ENCODE measurements around the gene ZDHHC14. TPM values are rescaled to one million over a fixed set of nuclear protein-coding genes. Genes with fewer than 3 reads are reported as not detected.

Gene ZDHHC14
- total RNA-seq, 1 experiment from 2014 or later: 1.7 TPM

- H3K23me2 ChIP-seq (ENCODE audit: insufficient read length, low read depth, low read length, poor library complexity, severe bottlenecking): no peaks in the 10 kb centered on the region
- no peak overlapping the region for H4K5ac ChIP-seq (ENCODE audit: insufficient read length, low read depth, low read length)
- no peak overlapping the region for H3K9ac ChIP-seq (ENCODE audit: extremely low read depth, insufficient read length, low read length)
- no peak overlapping the region for H2BK15ac ChIP-seq (ENCODE audit: low read depth, low read length)
- H2BK12ac ChIP-seq (ENCODE audit: insufficient read length, low read depth, low read length): no peak overlapping the region
- no peak overlapping the region for H3K4ac ChIP-seq (ENCODE audit: low read depth, low read length)
- no peak for DNase-seq
- no peaks in the 10 kb centered on the region for H3K27me3 ChIP-seq (ENCODE audit: insufficient read depth, low read length)
- H4K8ac ChIP-seq (replicated peaks; ENCODE audit: insufficient read length, low read depth, low read length): no peak overlapping the region
- H3K9me3 Mint-ChIP-seq: no peaks in the 10 kb centered on the region; a peak in 1 of 5 replicates
- H2AFZ ChIP-seq (ENCODE audit: low read length): no peak overlapping the region
- H2BK120ac ChIP-seq (ENCODE audit: low read depth, low read length, poor library complexity, severe bottlenecking): no peak overlapping the region
- H3K9me3 ChIP-seq (ENCODE audit: control insufficient read depth, low read depth, low read length): no peaks in the 10 kb centered on the region
- peaks cover 29 to 31% of the 10 kb centered on the region in 2 experiments for H3K4me1 Mint-ChIP-seq
- no peak overlapping the region for H3K56ac ChIP-seq (ENCODE audit: insufficient read length, low read depth, low read length)
- no peak overlapping the region for H2BK5ac ChIP-seq (ENCODE audit: insufficient read length, low read length)
- no peak overlapping the region for H2AK5ac ChIP-seq (ENCODE audit: insufficient read length, low read length)
- no peak overlapping the region for H2BK20ac ChIP-seq (ENCODE audit: low read depth, low read length, poor library complexity, severe bottlenecking)
- H3K27ac Mint-ChIP-seq: no peak overlapping the region
- no peak overlapping the region for H3K4me2 ChIP-seq (ENCODE audit: insufficient read depth, insufficient read length, low read length)
- H3T11ph ChIP-seq (ENCODE audit: low read length): no peak overlapping the region
- H4K91ac ChIP-seq (ENCODE audit: insufficient read length, low read depth, low read length): no peak overlapping the region
- no peaks in the 10 kb centered on the region for H3K79me2 ChIP-seq (ENCODE audit: insufficient read depth, low read length)
- H4K20me1 ChIP-seq (ENCODE audit: control insufficient read depth, insufficient read depth, insufficient read length): no peaks in the 10 kb centered on the region
- peaks cover 2% of the 10 kb centered on the region; the same call in 1 of the 2 replicates for H3K4me1 ChIP-seq (ENCODE audit: insufficient read depth, low read length)
- H3K4me3 Mint-ChIP-seq: no peak overlapping the region
- peaks cover 5% of the 10 kb centered on the region for H3K27me3 Mint-ChIP-seq (ENCODE audit: low read depth)
- peaks cover 0 to 2% (median 0%) of the 10 kb centered on the region in 3 experiments; a peak in 1 of 7 replicates for H3K36me3 Mint-ChIP-seq (ENCODE audit: insufficient read depth in 1 of 3, low read depth in 3 of 3)
- no peak overlapping the region for H3K14ac ChIP-seq (ENCODE audit: insufficient read depth, low read length)
- H3K79me1 ChIP-seq (ENCODE audit: insufficient read depth, low read depth, low read length, poor library complexity, severe bottlenecking): no peaks in the 10 kb centered on the region
- WGBS (ENCODE audit: extremely low coverage, insufficient read length, low lambda C conversion rate): no CpG with 5 or more reads among the region's 3 CpGs
- no peak for TF ChIP-seq CTCF (conservative IDR thresholded peaks at IDR 0.05)
- H3K27ac ChIP-seq (ENCODE audit: insufficient read length, low read depth, low read length): no peak overlapping the region
- H3K23ac ChIP-seq (ENCODE audit: insufficient read length, low read depth, low read length): no peak overlapping the region
- H3K18ac ChIP-seq (ENCODE audit: insufficient read length, low read depth, low read length): no peak overlapping the region
Observed at GRCh38 chr6:157666729-157667128, 285.7 kb downstream of the ZDHHC14 start.

All from H9 (cell line).